Left ventricle myocardium inferior (tissue), 1 donor: Measurements from ENCODE around the gene C1QTNF5. TPM values are rescaled to one million over a fixed set of nuclear protein-coding genes. Genes with fewer than 3 reads are reported as not detected.
A peak's percentile ranks its signal among the peaks of the same experiment; 100 is the strongest.

ENCODE experiments used
- DNase-seq: peaks from one replicate; pipeline ENCODE4 v3.0.0-alpha.2; 2020
- H3K27ac ChIP-seq: fragments of 200-600 bp; replicated peaks from 2 replicates; pipeline ENCODE4 v1.8.0; 2021
- H3K27me3 ChIP-seq: fragments of 200-600 bp; 2 replicates; pipeline ENCODE4 v1.8.0; 2021; ENCODE audit warnings: low read depth
- H3K36me3 ChIP-seq: fragments of 200-600 bp; 2 replicates; pipeline ENCODE4 v1.8.0; 2021
- H3K4me1 ChIP-seq: fragments of 200-600 bp; 2 replicates; pipeline ENCODE4 v1.8.0; 2021
- H3K4me3 ChIP-seq: fragments of 200-600 bp; 2 replicates; pipeline ENCODE4 v1.8.0; 2021; ENCODE audit warnings: mild to moderate bottlenecking, moderate library complexity
- H3K9me3 ChIP-seq: fragments of 200-600 bp; replicated peaks from 2 replicates; pipeline ENCODE4 v1.8.0; 2021
- CTCF ChIP-seq: fragments of 200-600 bp; IDR thresholded peaks from 2 replicates; pipeline ENCODE4 v1.8.0; 2021; ENCODE audit warnings: antibody characterized with exemption, mild to moderate bottlenecking, borderline replicate concordance
- intact Hi-C: fragments of 100-400 bp; cut with micrococcal nuclease; formaldehyde crosslinking; loops from one replicate; pipeline ENCODE4 v1.11.0; 2022
- total RNA-seq: library from RNA; stranded (reverse); fragmentation: NEBNext Ultra II Directional; extraction: Animal tissue kit (Norgen Biotek cat#: 25700); gene quantifications from one replicate; pipeline ENCODE4 v1.2.1, GENCODE V29; 2021
- donor health status: DM: no; HTN: yes; CAD: no; lungs with severe emphysema.

Gene C1QTNF5
- total RNA-seq, 1 donor from 2014 or later: 14.4 TPM

- H3K27me3 ChIP-seq: no peaks in the 10 kb centered on the region
- H3K4me1 ChIP-seq: peaks cover 77% of the 10 kb centered on the region
- peak overlapping the region; percentile 77 for H3K4me3 ChIP-seq
- DNase-seq: no peak
- no peak for TF ChIP-seq CTCF
- H3K9me3 ChIP-seq: no peaks in the 10 kb centered on the region
- H3K36me3 ChIP-seq: peaks cover 5% of the 10 kb centered on the region
- peak overlapping the region; percentile 95 for H3K27ac ChIP-seq
- intact Hi-C loops: no loop called here
These were observed 1.6 kb downstream of the C1QTNF5 start for GRCh38 chr11:119338965-119339588.

- Histone ChIP-seq H3K9me3 (no peaks in the 10 kb centered on the region), H3K4me1 (peaks cover 82% of the 10 kb centered on the region), H3K27me3 (no peaks in the 10 kb centered on the region), H3K27ac (peak overlapping the region; percentile 95), H3K36me3 (peaks cover 5% of the 10 kb centered on the region), H3K4me3 (peak overlapping the region; percentile 77)
- peak; percentile 82 for TF ChIP-seq CTCF
- intact Hi-C loops: no loop called here
- peak; percentile 65 for DNase-seq
These were observed 2.3 kb downstream of the C1QTNF5 start for GRCh38 chr11:119338318-119338890.

- H3K27ac ChIP-seq: peak overlapping the region; percentile 39
- peaks cover 82% of the 10 kb centered on the region for H3K4me1 ChIP-seq
- H3K36me3 ChIP-seq: peaks cover 5% of the 10 kb centered on the region
- no peaks in the 10 kb centered on the region for H3K27me3 ChIP-seq
- DNase-seq: no peak
- H3K4me3 ChIP-seq: peak overlapping the region; percentile 77
- no peak for TF ChIP-seq CTCF
- intact Hi-C loops: no loop called here
- no peaks in the 10 kb centered on the region for H3K9me3 ChIP-seq
These were observed 2.9 kb downstream of the C1QTNF5 start for GRCh38 chr11:119337581-119338317.

GRCh38 chr11:119336744-119337469 is 3.8 kb downstream of the C1QTNF5 start:
- no peak for DNase-seq
- Histone ChIP-seq H3K36me3 (peaks cover 5% of the 10 kb centered on the region), H3K4me3 (no peak overlapping the region), H3K27me3 (no peaks in the 10 kb centered on the region), H3K27ac (peak overlapping the region; percentile 39), H3K4me1 (peaks cover 81% of the 10 kb centered on the region), H3K9me3 (no peaks in the 10 kb centered on the region)
- TF ChIP-seq CTCF: no peak
- intact Hi-C loops: no loop called here
